ENCODE results near the gene SOCS3. TPM values are rescaled to one million over a fixed set of nuclear protein-coding genes. Genes with fewer than 3 reads are reported as not detected.
A peak's percentile ranks its signal among the peaks of the same experiment; 100 is the strongest.

The SOCS3 gene
- total RNA-seq, 2 experiments from 2014 or later, result not detected

GRCh38 chr17:78343187-78343542 is 16.7 kb downstream of the SOCS3 start:
- Histone ChIP-seq H3K4me3 (ENCODE audit: low read depth, low read length, poor library complexity, severe bottlenecking) (peak overlapping the region; percentile 7), H3K36me3 (ENCODE audit: insufficient read depth, low read length) (no peaks in the 10 kb centered on the region), H3K9me3 (ENCODE audit: low read length) (no peaks in the 10 kb centered on the region), H3K79me2 (ENCODE audit: insufficient read depth, low read depth, low read length) (no peaks in the 10 kb centered on the region), H3K9me2 (ENCODE audit: insufficient read depth, low read length) (no peaks in the 10 kb centered on the region), H3K27ac (ENCODE audit: low read depth, low read length, poor library complexity, severe bottlenecking) (no peak overlapping the region), H4K20me1 (ENCODE audit: insufficient read depth, low read length) (no peaks in the 10 kb centered on the region), H3K4me1 (ENCODE audit: insufficient read depth, low read length, poor library complexity, severe bottlenecking) (peaks cover 32% of the 10 kb centered on the region), H2AFZ (ENCODE audit: low read length) (peak overlapping the region; percentile 35; the same call in 1 of the 2 replicates), H3K4me2 (ENCODE audit: low read length) (peak overlapping the region; percentile 61)
- no peak; the same call in 1 of the 2 replicates for TF ChIP-seq EZH2phosphoT487 (IDR thresholded peaks at IDR 0.05; ENCODE audit: borderline replicate concordance, low read depth, low read length)
- no peak for TF ChIP-seq CTCF (conservative IDR thresholded peaks at IDR 0.05; ENCODE audit: low read length)
- no TSS peak for BruUV-seq (replicated peaks)
- DNase-seq (ENCODE audit: low spot score), result no peak
- ChIA-PET CTCF (ENCODE audit: unreplicated experiment) (interaction anchor here (0.6 kb wide), 2 partner anchors 173 to 385 kb away, joined by 3 read pairs; no protein-coding TSS in a partner anchor), POLR2A (interaction anchor here (0.9 kb wide), 1 partner anchor 41 kb away, joined by 3 read pairs; no protein-coding TSS in a partner anchor)
- intact Hi-C loops (cut with micrococcal nuclease; ENCODE audit: unreplicated experiment), result loop anchor here (5.0 kb wide), 1 partner anchor 91 kb away; no protein-coding TSS in a partner anchor

GRCh38 chr17:78342449-78343186 is 17.3 kb downstream of the SOCS3 start:
- no peaks in the 10 kb centered on the region for H3K36me3 ChIP-seq (ENCODE audit: insufficient read depth, low read length)
- no peak overlapping the region for H2AFZ ChIP-seq (ENCODE audit: low read length)
- ChIA-PET CTCF (ENCODE audit: unreplicated experiment) (no interaction called here), POLR2A (interaction anchor here (0.5 to 0.6 kb wide), 2 partner anchors 128 to 185 kb away, joined by 3 to 4 read pairs; no protein-coding TSS in a partner anchor)
- DNase-seq (ENCODE audit: low spot score), result no peak
- H3K9me3 ChIP-seq (ENCODE audit: low read length), result no peaks in the 10 kb centered on the region
- no peak overlapping the region for H3K4me3 ChIP-seq (ENCODE audit: low read depth, low read length, poor library complexity, severe bottlenecking)
- H3K79me2 ChIP-seq (ENCODE audit: insufficient read depth, low read depth, low read length), result no peaks in the 10 kb centered on the region
- peak overlapping the region; percentile 61 for H3K4me2 ChIP-seq (ENCODE audit: low read length)
- H3K4me1 ChIP-seq (ENCODE audit: insufficient read depth, low read length, poor library complexity, severe bottlenecking), result peaks cover 37% of the 10 kb centered on the region
- no peak overlapping the region for H3K27ac ChIP-seq (ENCODE audit: low read depth, low read length, poor library complexity, severe bottlenecking)
- intact Hi-C loops (cut with micrococcal nuclease; ENCODE audit: unreplicated experiment), result loop anchor here (5.0 kb wide), 1 partner anchor 90 kb away; no protein-coding TSS in a partner anchor
- no peaks in the 10 kb centered on the region for H4K20me1 ChIP-seq (ENCODE audit: insufficient read depth, low read length)
- TF ChIP-seq CTCF (conservative IDR thresholded peaks at IDR 0.05; ENCODE audit: low read length) (no peak), EZH2phosphoT487 (IDR thresholded peaks at IDR 0.05; ENCODE audit: borderline replicate concordance, low read depth, low read length) (peak; percentile 17; the same call in 1 of the 2 replicates)
- BruUV-seq (replicated peaks), result no TSS peak
- H3K9me2 ChIP-seq (ENCODE audit: insufficient read depth, low read length), result no peaks in the 10 kb centered on the region

Measured in OCI-LY7 (cell line).